Calu3 (cell line): ENCODE data around the gene SREBF2. TPM values are rescaled to one million over a fixed set of nuclear protein-coding genes. Genes with fewer than 3 reads are reported as not detected.
A peak's percentile ranks its signal among the peaks of the same experiment; 100 is the strongest.

ENCODE experiments used
- BruUV-seq: library from RNA; stranded (reverse); fragments of 400-500 nt; replicated peaks from 2 replicates; lab custom pipeline; 2021; lab: Mats Ljungman, UMichigan
- CTCF ChIA-PET: fragments of 300-600 bp; sonication (Branson Sonifier 250); formaldehyde crosslinking; loops from one replicate; lab custom pipeline; 2022; ENCODE audit warnings: antibody characterized with exemption; lab: Charles Lee
- DNase-seq: peaks from one replicate; pipeline ENCODE4 v3.0.0; 2022
- H3K27ac Mint-ChIP-seq: one replicate; pipeline ENCODE4 v1.8.0; 2022; ENCODE audit warnings: mixed read lengths; ENCODE audit not compliant: unreplicated experiment
- H3K27me3 Mint-ChIP-seq: one replicate; pipeline ENCODE4 v1.8.0; 2022; ENCODE audit warnings: mixed read lengths; ENCODE audit not compliant: unreplicated experiment
- H3K36me3 Mint-ChIP-seq: one replicate; pipeline ENCODE4 v1.8.0; 2022; ENCODE audit warnings: mild to moderate bottlenecking, moderate library complexity, mixed read lengths; ENCODE audit not compliant: insufficient read depth, unreplicated experiment
- H3K4me1 Mint-ChIP-seq: one replicate; pipeline ENCODE4 v1.8.0; 2022; ENCODE audit warnings: mild to moderate bottlenecking, low read depth, mixed read lengths; ENCODE audit not compliant: unreplicated experiment
- H3K4me3 Mint-ChIP-seq: one replicate; pipeline ENCODE4 v1.8.0; 2022; ENCODE audit warnings: mild to moderate bottlenecking, low read depth, moderate library complexity, mixed read lengths; ENCODE audit not compliant: unreplicated experiment
- H3K9me3 Mint-ChIP-seq: one replicate; pipeline ENCODE4 v1.8.0; 2022; ENCODE audit warnings: low read depth, mixed read lengths; ENCODE audit not compliant: unreplicated experiment
- CTCF ChIP-seq: fragments of 200-600 bp; IDR thresholded peaks from one replicate; pipeline ENCODE4 v1.8.0; 2022; ENCODE audit warnings: antibody characterized with exemption; ENCODE audit not compliant: unreplicated experiment
- intact Hi-C: fragments of 100-400 bp; cut with micrococcal nuclease; formaldehyde crosslinking; loops from one replicate; pipeline ENCODE4 v1.10.0; 2022; ENCODE audit not compliant: unreplicated experiment
- total RNA-seq: library from RNA; stranded (reverse); gene quantifications from 2 replicates; pipeline ENCODE4 v1.2.3, GENCODE V29; 2022

The SREBF2 gene
- total RNA-seq, 1 experiment from 2014 or later = 159 TPM

- CTCF ChIA-PET = interaction anchor here (1.2 kb wide), 2 partner anchors 9 to 25 kb away, joined by 3 to 6 read pairs; no protein-coding TSS in a partner anchor
- no peak overlapping the region for H3K27ac Mint-ChIP-seq
- peaks cover 7% of the 10 kb centered on the region for H3K4me1 Mint-ChIP-seq
- intact Hi-C loops = no loop called here
- no peaks in the 10 kb centered on the region for H3K9me3 Mint-ChIP-seq
- TF ChIP-seq CTCF = no peak
- peaks cover 10% of the 10 kb centered on the region for H3K36me3 Mint-ChIP-seq
- no peak for DNase-seq
- BruUV-seq = no TSS peak
- H3K27me3 Mint-ChIP-seq = peaks cover 59% of the 10 kb centered on the region
- no peak overlapping the region for H3K4me3 Mint-ChIP-seq
Observed at GRCh38 chr22:41915786-41916493, 83.0 kb downstream of the SREBF2 start.

GRCh38 chr22:41916745-41917358, 83.9 kb downstream of the SREBF2 start:
- BruUV-seq = no TSS peak
- Mint-ChIP-seq H3K36me3 (peaks cover 10% of the 10 kb centered on the region), H3K4me1 (peaks cover 7% of the 10 kb centered on the region), H3K27ac (no peak overlapping the region), H3K9me3 (no peaks in the 10 kb centered on the region), H3K27me3 (peaks cover 49% of the 10 kb centered on the region), H3K4me3 (no peak overlapping the region)
- CTCF ChIA-PET = interaction anchor here (1.2 kb wide), 2 partner anchors 9 to 24 kb away, joined by 3 to 6 read pairs; no protein-coding TSS in a partner anchor
- no peak for DNase-seq
- TF ChIP-seq CTCF = no peak
- intact Hi-C loops = no loop called here

GRCh38 chr22:41917375-41917902, 84.5 kb downstream of the SREBF2 start:
- peaks cover 7% of the 10 kb centered on the region for H3K36me3 Mint-ChIP-seq
- peaks cover 44% of the 10 kb centered on the region for H3K27me3 Mint-ChIP-seq
- CTCF ChIA-PET = no interaction called here
- intact Hi-C loops = no loop called here
- no peak for DNase-seq
- no peak overlapping the region for H3K27ac Mint-ChIP-seq
- no peak overlapping the region for H3K4me3 Mint-ChIP-seq
- no peaks in the 10 kb centered on the region for H3K9me3 Mint-ChIP-seq
- no peak for TF ChIP-seq CTCF
- peaks cover 7% of the 10 kb centered on the region for H3K4me1 Mint-ChIP-seq
- BruUV-seq = no TSS peak

GRCh38 chr22:41917903-41918791, 85.2 kb downstream of the SREBF2 start:
- intact Hi-C loops = no loop called here
- H3K27me3 Mint-ChIP-seq = peaks cover 42% of the 10 kb centered on the region
- H3K27ac Mint-ChIP-seq = no peak overlapping the region
- H3K36me3 Mint-ChIP-seq = peaks cover 8% of the 10 kb centered on the region
- DNase-seq = peak; percentile 77
- no peak overlapping the region for H3K4me3 Mint-ChIP-seq
- BruUV-seq = no TSS peak
- peaks cover 7% of the 10 kb centered on the region for H3K4me1 Mint-ChIP-seq
- no peaks in the 10 kb centered on the region for H3K9me3 Mint-ChIP-seq
- CTCF ChIA-PET = no interaction called here
- TF ChIP-seq CTCF = no peak
